GM18951 (cell line): ENCODE measurements around the gene C21orf58.

Source experiments
- POLR2A ChIP-seq: IDR thresholded peaks from 4 replicates; pipeline ENCODE4 v1.6.1; 2011; ENCODE audit warnings: mild to moderate bottlenecking; ENCODE audit not compliant: insufficient read length, insufficient read depth; ENCODE audit errors: extremely low read depth
- in situ Hi-C: fragments of 300-500 bp; cut with MboI; formaldehyde crosslinking; loops from one replicate; pipeline ENCODE4 v1.12.0; 2022; ENCODE audit warnings: low sequenced_read_pairs, mixed read lengths, inconsistent platforms; ENCODE audit not compliant: unreplicated experiment

Gene C21orf58

GRCh38 chr21:46289655-46290179 lies 34.0 kb downstream of the C21orf58 start:
- TF ChIP-seq POLR2A: no peak
- in situ Hi-C loops: no loop called here

GRCh38 chr21:46287541-46287940 lies 36.1 kb downstream of the C21orf58 start:
- in situ Hi-C loops: no loop called here
- no peak for TF ChIP-seq POLR2A

GRCh38 chr21:46286648-46287002 lies 37.0 kb downstream of the C21orf58 start:
- no peak for TF ChIP-seq POLR2A
- in situ Hi-C loops: no loop called here

DNA sequence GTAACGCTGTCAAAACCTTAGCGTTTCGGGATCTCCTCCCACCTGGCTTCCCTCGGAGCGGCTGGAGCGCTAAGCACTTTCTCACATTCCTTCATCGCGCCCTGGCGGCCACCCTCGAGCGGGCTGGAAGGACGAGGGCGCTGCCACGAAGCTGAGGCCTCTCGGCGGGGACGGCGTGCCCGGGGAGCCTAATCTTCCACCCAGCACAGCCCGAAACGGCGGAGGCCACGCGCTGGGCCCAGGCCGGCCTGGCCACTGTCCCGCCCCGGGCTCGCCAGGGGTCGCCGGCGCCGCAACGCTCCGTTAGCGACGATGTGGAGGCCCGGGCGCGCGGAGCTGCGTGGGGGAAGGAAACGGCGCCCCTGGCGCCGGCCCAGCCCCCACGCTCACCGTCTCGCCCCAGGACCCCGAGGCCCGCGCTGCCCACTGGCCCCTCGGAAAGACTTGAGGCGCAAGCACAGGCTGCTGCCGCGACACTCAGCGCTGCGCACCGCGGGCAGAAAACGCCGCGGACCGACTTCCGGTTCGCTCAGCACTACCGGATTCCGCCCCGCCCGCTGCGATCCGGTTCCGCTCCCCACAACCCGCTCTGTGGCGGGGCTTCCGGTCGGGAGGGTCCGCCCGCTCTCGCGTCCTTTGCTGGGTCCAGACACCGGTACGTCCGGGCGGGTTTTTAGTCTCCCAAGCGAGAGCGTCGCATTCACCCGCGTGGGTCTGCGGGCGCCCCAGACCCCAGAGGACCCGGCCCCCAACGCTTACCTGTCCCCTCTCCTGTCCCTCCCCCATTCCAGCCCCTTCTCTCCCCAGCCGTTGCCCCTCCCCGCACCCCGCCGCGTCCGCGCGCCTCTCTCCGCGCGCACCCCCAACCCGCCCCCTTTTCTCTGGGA lies 37.7 kb downstream of the C21orf58 start, which contains the start of gene YBEY:
YBEY (plus strand) TSS at position 582 of the 887 bp plus-strand sequence. CDS start 572 bp downstream, outside the sequence.
- in situ Hi-C loops: no loop called here
- peak; percentile 88 for TF ChIP-seq POLR2A

GRCh38 chr21:46285206-46285661 lies 38.4 kb downstream of the C21orf58 start, which contains the start of gene MCM3AP:
Gene MCM3AP (minus strand): TSS chr21:46285611. CDS start chr21:46285286, 325 bp downstream.
- in situ Hi-C loops: no loop called here
- TF ChIP-seq POLR2A: no peak

GRCh38 chr21:46284733-46285132 lies 38.9 kb downstream of the C21orf58 start:
- TF ChIP-seq POLR2A: no peak
- in situ Hi-C loops: no loop called here

GRCh38 chr21:46284077-46284644 lies 39.5 kb downstream of the C21orf58 start:
- in situ Hi-C loops: no loop called here
- no peak for TF ChIP-seq POLR2A

- in situ Hi-C loops: no loop called here
- no peak for TF ChIP-seq POLR2A
These were observed 48.8 kb downstream of the C21orf58 start for GRCh38 chr21:46274797-46275390.

- in situ Hi-C loops: no loop called here
- no peak for TF ChIP-seq POLR2A
These were observed 50.3 kb downstream of the C21orf58 start for GRCh38 chr21:46273341-46273740.

- no peak for TF ChIP-seq POLR2A
- in situ Hi-C loops: no loop called here
These were observed 54.2 kb downstream of the C21orf58 start for GRCh38 chr21:46269466-46269865.

GRCh38 chr21:46268371-46268770 lies 55.3 kb downstream of the C21orf58 start:
- in situ Hi-C loops: no loop called here

DNA sequence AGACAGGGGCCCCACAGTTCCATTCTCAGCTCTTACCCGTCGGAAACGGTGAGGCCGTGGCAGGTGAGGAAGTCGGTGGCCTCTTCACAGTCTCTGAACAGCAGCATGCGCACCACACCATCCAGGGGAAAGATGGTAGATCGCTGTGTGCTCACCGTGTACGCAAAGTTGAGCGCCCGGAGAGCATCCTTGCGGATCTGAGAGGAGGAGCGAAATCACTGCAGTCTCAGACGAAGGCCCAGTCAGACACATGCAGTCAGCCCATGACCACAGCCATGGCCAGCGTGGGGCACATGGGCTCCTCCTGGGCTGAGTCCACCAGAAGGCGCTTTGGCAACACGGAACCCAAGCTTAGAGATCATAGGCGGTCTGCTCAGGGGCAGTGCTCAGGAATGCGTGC lies 56.7 kb downstream of the C21orf58 start:
- in situ Hi-C loops: no loop called here
- no peak for TF ChIP-seq POLR2A

More at GRCh38 chr21:46268371-46268770, 55.3 kb downstream of the C21orf58 start:
- TF ChIP-seq POLR2A: no peak
